ENCODE data around the gene MARCHF6.
"Not testable (repeated sequence)": the region's sequence is repeated elsewhere in the genome, so short reads cannot be mapped to it uniquely, and the experiment has no call there.

Gene MARCHF6

GRCh38 chr5:10324518-10325370 is 28.8 kb upstream of the MARCHF6 start:
- DNase-seq (ENCODE audit: low read depth in 2 of 2) = no peak

GRCh38 chr5:10328323-10328722 is 25.2 kb upstream of the MARCHF6 start:
- no peak for DNase-seq (ENCODE audit: low read depth in 2 of 2)

DNA sequence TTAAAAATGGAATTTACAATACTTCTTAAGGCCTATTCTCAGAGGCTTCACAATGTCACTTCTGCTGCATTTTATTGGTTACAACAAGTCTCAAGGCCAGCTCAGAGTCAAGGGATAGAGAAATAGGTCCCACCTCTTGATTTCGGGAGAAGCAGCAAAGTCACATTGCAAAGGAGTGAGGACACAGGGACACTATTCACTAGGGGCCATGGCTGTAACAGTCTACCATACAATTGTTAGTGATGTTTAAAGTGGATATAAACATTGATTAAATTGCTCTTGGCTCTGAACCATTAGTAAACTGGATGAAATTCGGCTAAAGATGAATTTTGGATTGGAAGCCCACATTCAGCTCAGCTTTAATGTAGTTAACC is 24.1 kb upstream of the MARCHF6 start:
- DNase-seq (ENCODE audit: low read depth in 2 of 2) = no peak

DNA sequence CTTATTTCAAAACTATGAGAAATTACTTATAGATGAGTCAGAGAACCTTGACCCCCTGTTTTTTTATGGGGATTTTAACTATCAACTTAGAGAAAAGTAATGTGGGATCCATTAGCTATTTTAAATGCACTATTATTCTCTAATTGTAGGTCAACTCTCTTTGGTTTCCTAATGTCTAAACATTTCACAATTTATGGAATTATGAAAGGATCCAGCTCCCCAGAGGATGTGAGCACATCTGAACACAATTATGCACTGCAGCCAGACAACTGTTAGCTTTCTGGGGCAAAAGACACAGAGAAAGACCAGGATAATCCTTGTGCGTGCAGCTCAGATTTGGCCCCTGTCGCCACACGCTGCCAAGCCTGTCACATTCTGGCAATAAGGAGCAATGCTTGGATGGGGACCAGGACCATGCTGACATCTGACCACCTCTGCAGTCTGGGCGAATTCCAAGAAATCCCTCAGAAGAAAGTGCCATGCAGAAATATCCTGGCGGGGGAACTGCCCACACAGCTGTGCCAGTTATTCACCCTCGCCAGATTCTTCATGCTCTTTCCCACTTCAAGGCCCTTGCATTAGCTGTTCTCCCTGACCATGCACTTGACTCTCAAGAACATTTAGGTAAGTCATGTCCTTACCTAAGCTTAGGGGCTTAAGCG is 23.5 kb upstream of the MARCHF6 start:
- DNase-seq (ENCODE audit: low read depth in 2 of 2) = no peak

DNA sequence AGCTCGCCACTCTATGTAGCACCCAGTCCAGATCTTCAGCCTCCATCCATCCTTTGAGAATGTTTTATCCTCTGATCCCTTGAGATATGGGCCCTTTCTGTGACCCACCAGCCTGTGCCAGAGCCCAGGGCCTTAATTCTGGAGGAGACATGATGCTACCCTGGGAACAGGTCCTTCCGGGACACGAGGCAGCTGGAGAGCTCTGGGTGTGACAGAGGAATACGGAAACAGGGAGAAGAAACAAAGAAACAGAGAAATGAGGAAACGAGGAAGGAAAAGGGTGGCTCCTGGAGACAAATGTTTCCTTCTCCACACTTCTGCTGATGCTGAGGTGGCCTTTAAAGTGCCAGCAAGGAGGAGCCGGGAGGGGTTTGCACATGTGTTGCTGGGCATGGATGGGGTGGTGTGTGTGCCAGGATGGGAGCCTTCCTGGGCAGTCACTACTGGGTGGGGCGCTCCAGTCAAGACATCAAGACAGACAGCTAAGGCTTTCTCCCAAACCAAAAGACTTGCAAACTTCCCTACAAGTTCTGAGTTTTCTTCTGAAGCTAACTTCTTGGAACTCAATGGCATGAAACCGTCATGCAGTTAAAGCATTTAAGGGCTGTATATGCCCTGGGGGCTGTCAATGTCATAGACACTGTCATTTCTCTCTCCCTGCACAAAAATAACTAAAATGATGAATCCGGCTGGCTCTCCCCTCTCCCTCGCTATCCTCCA is 22.8 kb upstream of the MARCHF6 start:
- DNase-seq (ENCODE audit: low read depth in 2 of 2) = no peak

DNA sequence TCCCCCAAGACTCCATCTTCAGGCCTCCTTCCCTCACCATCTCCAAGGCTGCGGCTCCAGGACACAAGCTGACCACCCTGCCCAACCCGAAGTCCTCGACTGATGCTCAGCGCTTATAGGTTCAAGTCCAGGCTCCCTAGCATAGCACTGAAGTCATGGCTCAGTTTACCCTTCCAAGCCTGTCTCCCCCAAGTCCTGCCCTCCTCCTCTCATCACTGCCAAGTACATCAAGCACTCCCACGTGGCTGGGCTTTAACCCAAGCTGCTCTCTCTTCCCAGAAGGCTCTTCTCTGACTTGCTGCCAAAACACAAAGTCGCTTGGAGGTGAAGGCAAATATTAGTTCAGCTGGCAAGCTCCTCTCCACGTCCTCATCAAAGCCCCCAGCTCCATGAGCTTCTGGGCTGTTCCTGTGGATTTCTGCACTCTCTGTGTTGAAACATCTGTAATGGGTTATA is 22.1 kb upstream of the MARCHF6 start:
- no peak for DNase-seq (ENCODE audit: low read depth in 2 of 2)

DNA sequence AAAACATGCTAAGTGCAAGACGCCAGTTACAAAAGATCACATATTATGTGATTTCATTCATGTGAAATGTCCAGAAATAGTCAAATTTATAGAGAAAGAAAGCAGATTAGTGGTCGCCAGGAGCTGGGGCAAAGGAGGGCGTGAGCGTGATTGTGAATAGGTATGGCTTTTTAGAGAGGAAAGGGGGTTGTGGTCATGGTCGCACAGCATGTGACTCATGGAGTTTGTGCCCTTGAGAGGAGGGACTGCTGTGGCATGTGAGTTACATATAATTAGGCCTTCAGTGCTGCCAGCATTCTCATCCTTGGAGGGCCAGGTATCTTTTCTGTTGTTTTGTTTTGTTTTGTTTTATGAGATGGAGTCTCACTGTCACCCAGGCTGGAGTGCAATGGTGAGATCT is 21.2 kb upstream of the MARCHF6 start:
- no peak for DNase-seq (ENCODE audit: low read depth in 2 of 2)

GRCh38 chr5:10333154-10334006 is 20.1 kb upstream of the MARCHF6 start:
- no peak for DNase-seq (ENCODE audit: low read depth in 2 of 2)

DNA sequence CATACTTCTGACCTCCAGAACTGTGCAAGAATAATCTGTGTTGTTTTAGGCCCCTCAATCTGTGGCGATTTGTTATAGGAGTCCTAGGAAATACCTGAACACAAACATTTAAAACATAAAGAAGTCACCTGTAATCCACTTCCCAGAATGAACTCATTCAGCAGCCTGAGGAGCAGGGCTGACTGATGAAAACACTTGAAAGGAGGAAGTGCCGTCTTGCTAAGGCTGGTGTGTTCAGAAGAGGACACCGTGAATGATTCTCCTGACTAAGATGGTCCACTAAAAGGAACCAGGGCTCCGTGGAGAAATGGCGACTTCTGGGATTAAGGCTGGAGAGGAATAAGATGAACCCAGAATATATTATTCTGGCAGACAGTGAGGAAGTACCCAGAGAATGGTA is 18.7 kb upstream of the MARCHF6 start:
- DNase-seq (ENCODE audit: low read depth in 2 of 2) = no peak

DNA sequence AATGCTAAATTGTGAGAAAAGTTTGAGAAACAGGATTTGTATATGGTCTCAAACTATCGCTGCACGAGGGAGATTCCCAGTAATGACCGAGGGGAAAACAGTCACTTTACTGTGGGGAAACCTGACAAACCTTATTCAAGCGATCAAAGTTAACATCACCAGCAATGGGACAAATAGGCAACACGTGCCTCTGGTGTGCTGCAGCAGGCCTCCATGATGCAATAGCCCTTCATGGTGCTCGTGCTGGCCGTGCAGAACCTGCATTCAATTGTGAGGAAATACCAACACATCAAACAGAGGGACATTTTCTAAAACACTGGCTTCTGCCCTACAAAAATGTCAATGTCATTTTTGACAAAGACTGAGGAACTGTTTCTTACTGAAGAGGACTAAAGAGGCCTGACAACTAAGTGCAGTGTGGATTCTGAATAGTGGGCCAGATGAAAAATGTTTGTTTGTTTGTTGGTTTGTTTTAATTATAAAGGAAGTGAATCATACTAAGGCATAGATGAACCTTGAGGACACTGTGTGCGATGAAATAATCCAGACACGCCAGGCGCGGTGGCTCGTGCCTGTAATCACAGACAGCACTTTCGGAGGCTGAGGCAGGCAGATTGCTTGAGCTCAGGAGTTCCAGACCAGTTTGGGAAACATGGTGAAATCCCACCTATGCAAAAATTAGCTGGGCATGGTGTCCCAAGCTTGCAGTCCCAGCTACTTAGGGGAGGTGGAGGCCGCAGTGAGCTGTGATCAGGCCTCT is 17.6 kb upstream of the MARCHF6 start:
- DNase-seq (ENCODE audit: low read depth in 2 of 2) = no peak

DNA sequence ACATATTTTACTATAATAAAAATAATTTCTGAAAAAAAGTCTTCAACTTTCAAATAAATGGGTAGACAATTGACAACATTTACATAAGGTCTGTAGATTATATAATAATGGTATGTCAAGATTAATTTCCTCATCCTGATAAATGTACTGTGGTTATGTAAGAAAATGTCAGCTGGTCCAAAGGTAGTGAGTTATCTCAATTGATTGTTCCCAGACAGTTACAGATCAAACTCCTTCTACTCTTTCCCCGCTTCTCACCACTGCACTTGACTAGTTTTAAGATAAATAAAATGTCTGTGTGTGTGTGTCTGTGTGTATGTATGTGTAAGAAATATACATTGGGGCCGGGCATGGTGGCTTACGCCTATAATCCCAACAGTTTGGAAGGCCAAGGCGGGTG is 16.4 kb upstream of the MARCHF6 start:
- no peak for DNase-seq (ENCODE audit: low read depth in 2 of 2)

- no peak for DNase-seq (ENCODE audit: low read depth in 2 of 2)
Measured at GRCh38 chr5:10337986-10338385, 15.5 kb upstream of the MARCHF6 start.

- no peak for DNase-seq (ENCODE audit: low read depth in 2 of 2)
Measured at GRCh38 chr5:10338686-10339057, 14.8 kb upstream of the MARCHF6 start.

DNA sequence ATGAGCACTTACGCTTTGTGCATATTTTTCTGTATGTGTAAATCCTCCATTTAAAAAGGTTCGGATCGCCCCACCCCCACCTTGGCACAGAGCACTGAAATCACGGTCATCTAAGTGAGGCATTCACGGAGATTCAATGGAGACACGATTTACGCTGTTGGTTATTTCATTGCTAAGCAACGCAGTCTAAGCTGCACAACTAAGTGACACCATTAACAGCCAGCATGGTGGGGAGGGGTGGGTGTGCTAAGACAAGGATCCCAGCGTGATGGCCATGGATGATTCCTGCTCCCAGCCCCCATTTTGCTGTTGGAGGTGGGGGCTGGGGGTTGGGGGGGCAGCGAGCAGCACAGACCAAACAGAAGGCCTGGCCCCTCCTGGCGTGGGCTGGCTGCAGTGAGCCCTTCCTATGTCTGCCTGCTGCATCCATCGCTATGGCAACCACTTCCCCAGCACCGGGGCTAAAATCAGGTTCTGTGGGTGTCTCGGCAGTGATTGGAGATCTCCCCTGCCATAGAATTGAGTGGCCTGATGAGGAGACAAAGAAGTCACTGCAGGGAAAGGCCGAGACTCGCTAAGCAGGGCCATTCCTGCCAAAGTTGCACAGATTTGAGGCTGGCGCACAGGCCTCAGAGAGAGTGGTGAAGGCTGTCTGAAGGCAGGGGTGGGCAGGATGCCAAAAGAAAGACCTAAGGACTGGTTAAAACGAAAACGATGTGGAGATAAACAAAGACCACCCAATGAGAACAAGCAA is 14.3 kb upstream of the MARCHF6 start:
- DNase-seq (ENCODE audit: low read depth in 2 of 2) = no peak

DNA sequence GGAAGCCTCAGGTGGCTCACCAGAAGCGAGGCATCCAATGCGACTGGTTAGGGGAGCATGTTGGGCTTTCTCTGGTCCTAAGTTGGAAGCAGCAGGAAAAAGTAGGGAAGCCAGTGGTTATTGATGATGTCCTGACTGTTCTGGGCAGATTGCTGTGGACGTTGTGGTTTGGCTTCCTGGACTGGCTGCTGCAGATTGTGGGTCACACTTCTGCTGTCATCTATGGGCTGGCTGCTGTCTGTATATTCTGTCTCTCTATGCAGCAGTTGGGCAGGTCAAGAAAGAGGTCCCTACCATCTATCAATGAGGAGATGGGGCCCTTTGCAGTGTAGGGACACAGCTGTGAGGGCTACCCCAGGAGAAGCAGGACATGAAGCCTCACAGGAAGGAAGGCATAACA is 13.5 kb upstream of the MARCHF6 start:
- no peak for DNase-seq (ENCODE audit: low read depth in 2 of 2)

- DNase-seq (ENCODE audit: low read depth in 2 of 2) = no peak
Measured at GRCh38 chr5:10343486-10343885, 10.0 kb upstream of the MARCHF6 start.

DNA sequence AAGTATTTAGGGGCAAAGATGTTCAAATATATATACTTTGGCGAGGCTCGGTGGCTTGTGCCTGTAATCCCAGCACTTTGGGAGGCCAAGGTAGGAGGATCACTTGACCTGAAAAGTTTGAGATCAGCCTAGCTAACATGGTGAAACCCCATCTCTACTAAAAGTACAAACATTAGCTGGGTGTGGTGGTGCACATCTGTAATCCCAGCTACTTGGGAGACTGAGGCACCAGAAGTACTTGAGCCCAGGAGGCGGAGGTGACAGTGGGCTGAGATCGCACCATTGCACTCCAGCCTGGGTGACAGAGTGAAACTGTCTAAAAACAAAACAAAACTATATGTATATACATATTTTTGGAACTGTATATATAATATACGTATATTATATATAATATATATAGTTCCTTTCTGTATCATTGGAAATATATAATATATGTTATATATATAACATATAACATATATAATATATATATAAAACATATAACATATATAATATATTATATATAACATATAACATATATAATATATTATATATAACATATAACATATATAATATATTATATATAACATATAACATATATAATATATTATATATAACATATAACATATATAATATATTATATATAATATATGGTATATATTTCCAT is 8.9 kb upstream of the MARCHF6 start:
- not testable (repeated sequence) for DNase-seq (ENCODE audit: low read depth in 2 of 2)

- DNase-seq (ENCODE audit: low read depth in 2 of 2) = no peak
Measured at GRCh38 chr5:10348258-10348657, 5.2 kb upstream of the MARCHF6 start.

GRCh38 chr5:10351199-10351905 is 2.1 kb upstream of the MARCHF6 start:
- no peak for DNase-seq (ENCODE audit: low read depth in 2 of 2)

Data from stimulated activated CD8-positive, alpha-beta memory T cell treated with anti-CD3 and anti-CD28 coated beads, Interleukin-7, amount 100 ng/mL, for 1 hour (primary cell).